HG03442 (cell line): Measurements from ENCODE around the gene DLGAP4.
"Not testable (repeated sequence)": the region's sequence is repeated elsewhere in the genome, so short reads cannot be mapped to it uniquely, and the experiment has no call there.

ENCODE experiments used
- ATAC-seq: cut with Tn5 transposase; IDR thresholded peaks from one replicate; pipeline ENCODE4 v1.9.1; 2021; ENCODE audit warnings: mild to moderate bottlenecking, moderate library complexity; ENCODE audit not compliant: unreplicated experiment

Gene DLGAP4

GRCh38 chr20:36466089-36466488, 159.9 kb downstream of the DLGAP4 start:
- no peak for ATAC-seq

DNA sequence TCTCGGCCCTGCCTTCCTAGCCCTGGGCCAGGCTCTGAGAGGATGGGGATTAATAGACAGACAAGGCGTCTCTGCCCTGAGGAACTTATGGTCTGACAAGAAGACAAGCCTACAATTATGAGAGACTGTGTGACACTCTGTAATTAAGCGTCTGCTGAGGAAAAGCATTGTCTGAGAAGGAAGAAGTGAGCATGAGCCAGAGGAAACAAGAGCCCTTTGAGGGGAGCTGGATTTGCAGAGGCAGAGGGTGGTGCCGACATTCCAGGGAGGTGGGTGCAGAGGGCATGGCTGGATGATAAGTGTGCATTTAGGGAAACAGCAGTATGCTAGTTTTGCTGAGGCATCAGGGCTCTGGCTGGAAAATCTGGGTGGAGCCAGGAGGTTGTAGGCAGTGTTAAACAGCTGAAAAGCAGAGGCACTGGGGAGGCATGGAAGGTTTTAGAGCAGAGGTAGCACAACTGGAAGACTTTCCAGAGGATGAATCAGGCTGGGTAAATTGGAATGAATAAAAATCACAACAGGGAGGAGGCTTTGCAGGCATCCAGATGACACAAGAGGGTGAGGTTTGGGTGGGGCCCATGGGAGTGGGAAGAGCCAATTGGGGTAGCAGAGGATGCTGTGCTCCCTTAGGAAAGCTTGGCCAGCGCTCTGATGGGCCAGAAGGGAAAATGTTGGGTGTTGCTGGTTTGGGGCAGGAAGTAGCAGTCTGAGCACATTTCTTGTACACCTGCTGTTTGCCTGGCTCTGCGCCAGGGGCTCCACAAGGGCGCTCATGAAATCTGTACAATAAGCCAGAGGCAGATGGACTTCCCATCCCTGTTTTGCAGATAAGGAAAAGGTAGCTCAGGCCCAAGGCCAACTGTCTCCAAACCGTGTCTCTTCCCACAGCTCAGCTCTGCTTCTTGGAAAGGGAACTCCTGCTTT, 161.2 kb downstream of the DLGAP4 start:
- ATAC-seq: no peak

DNA sequence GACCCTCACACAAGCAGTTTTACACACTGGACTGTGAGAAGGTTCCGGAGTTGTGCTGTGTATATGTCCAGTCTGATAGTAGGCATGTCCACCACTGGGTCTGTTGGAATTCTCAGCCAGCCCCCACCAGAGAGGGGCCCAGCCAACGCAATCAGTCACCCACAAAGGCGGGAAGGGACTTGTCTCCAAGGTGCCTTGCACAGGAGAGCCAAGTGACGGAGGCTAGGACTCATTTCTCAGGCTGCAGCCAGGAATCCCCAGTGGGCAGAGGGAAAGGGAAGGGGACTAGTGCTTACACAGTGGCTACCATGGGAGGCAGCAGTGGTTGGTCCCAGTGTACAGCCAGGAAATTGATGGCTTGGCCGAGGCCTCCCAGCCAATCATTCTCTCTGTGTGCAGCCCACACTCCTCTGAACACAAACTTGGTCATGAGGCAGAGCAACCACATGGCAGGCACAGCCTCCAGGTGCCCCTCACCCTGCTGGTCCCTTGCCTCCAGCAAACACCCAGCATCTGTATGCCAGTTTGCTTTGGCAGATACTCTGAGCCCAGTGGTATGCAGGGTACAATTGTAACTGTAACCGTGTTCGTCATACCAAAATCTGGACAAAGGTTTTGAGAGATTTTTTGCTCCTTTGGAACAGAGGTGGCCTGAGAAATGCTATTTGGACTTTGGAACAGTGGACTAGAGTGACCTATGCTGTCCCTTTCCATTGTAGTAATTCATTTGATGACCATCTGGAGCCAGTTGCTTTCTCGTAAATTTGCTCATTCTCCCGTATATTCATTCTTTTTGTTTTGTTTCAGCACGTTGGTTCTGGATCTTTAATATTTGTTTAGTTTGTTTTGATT, 162.2 kb downstream of the DLGAP4 start:
- no peak for ATAC-seq

GRCh38 chr20:36469973-36470372, 163.8 kb downstream of the DLGAP4 start:
- ATAC-seq: no peak

GRCh38 chr20:36471885-36472636, 165.9 kb downstream of the DLGAP4 start:
- ATAC-seq: no peak

DNA sequence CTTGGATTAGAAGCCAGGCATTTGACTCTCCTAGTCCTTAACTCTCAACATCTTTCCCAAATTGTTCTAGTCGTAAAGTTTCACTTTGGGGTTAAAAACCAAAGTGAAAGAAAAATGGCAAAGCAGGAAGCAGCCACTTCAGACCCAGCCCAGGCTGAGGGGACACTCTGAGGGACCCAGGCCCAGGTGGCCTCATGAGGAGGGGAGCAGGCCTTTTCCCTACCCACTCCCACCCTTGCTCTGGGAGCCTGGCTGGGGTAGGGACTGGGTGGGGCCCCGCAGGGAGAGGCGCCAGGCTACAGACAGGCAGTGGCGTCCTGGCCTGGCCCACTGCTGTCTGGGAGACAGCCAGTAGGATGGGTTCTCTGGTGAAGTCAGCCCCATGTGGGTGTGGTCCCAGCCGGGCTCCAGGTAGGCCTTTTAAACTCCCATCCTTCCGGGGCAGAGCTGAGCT, 166.5 kb downstream of the DLGAP4 start:
- no peak for ATAC-seq

- no peak for ATAC-seq
Observed at GRCh38 chr20:36473164-36473563, 167.0 kb downstream of the DLGAP4 start.

DNA sequence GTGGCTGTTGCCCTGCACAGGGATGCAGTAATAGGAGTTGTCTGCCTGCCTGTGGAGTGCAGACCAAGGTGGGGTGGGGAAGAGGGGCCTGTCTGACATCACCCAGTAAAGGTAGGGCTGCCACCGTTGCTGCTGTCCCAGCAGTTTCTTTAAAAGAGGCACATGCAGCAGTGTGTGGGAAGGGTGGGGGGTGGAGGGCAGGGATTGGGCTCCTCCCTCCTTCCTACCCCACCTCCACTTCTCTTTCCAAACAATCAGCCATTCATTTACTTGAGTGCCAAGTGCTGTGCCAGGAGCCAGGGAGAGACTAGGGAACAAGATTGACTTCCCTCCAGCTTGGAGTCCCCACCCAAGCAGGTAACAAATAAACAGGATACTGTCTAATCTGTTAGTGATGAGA, 168.4 kb downstream of the DLGAP4 start:
- ATAC-seq: no peak

DNA sequence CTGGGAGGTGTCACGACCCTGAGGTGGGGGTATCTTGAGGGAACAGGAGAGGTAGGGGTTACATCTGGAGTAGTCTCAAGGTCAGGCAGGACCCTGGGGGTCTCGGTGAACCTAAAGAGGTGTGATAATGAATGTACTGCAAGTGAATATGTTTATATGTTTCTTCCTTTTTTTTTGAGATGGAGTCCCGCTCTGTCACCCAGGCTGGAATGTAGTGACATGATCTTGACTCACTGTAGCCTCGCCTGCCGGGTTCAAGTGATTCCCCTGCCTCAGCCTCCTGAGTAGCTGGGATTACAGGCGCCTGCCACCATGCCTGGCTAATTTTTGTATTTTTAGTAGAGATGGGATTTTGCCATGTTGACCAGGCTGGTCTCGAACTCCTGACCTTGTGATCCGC, 168.9 kb downstream of the DLGAP4 start:
- not testable (repeated sequence) for ATAC-seq

DNA sequence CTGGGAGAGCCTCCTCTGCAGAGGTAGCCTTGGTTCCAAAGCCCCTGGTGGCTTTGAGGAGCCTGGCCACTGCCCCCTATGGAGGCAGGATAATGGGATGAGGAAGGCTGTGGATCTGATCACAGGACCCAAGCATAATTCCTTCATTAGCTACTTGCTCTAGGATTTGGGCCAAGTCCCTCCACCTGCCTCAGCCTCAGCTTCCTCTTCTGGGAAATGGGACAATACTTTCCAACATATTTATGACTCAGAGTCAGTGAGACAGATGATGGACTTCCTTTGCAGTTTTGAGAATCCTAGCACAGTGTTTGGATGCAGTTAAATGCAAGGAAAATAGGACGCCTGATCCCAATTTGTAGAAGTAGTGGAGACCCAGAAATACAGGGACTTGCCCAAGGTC, 171.3 kb downstream of the DLGAP4 start:
- no peak for ATAC-seq

DNA sequence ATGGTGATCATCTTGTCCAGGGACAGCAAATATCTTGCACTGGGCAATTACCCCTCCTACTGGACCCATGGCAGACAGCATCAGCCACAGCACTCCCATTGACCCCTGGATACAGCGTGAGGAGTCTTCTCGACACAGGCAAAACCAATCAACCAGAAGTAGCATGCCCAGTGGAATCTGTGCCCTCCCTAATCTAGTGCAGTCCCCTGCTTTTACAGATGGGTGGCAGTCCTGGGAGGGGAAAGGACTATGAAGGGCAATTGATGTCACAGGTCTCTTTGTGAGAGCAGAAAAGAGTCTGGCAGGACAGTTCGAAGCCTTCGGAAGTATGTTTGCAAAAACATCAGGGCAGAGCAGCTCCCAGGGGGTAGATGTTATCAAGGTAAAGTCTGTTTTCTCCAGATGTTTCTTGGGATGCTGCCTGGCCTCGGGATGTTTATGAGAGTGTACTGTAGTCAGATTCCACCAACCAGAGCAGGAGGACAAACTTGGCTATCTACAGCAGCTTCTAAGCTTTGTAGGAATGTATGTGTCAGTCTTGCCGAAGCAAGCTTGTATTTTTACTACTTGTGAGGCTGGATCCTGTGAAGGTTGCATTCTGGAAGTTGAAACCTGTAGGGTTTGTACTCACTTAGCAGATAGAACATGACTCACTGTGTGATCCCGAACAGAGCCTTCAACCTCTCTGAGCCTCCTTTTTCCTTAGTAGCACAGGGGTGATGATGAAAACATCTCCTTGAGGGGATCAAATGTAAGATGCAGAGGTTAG, 172.2 kb downstream of the DLGAP4 start:
- no peak for ATAC-seq

GRCh38 chr20:36479938-36480337, 173.8 kb downstream of the DLGAP4 start:
- ATAC-seq: no peak

DNA sequence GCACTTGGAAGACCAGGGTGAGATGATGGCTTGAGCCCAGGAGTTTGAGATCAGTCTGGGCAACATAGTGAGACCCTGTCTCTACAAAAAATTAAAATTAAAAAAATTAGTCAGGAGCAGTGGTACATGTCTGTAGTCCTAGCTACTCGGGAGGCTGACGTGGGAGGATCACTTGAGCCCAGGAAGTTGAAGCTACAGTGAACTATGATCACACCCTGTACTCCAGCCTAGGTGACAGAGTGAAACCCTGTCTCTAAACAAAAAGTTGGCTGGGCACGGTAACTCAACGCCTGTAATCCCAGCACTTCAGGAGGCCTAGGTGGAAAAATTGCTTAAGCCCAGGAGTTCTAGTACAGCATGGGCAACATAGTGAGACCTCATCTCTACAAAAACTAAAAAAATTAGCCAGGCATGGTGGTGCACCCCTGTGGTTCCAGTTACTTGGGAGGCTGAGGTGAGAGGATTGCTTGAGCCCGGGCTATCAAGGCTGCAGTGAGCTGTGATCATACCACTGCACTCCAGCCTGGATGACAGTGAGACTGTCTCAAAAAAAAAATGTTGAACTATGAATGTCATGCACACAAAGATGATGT, 174.4 kb downstream of the DLGAP4 start:
- no peak for ATAC-seq

DNA sequence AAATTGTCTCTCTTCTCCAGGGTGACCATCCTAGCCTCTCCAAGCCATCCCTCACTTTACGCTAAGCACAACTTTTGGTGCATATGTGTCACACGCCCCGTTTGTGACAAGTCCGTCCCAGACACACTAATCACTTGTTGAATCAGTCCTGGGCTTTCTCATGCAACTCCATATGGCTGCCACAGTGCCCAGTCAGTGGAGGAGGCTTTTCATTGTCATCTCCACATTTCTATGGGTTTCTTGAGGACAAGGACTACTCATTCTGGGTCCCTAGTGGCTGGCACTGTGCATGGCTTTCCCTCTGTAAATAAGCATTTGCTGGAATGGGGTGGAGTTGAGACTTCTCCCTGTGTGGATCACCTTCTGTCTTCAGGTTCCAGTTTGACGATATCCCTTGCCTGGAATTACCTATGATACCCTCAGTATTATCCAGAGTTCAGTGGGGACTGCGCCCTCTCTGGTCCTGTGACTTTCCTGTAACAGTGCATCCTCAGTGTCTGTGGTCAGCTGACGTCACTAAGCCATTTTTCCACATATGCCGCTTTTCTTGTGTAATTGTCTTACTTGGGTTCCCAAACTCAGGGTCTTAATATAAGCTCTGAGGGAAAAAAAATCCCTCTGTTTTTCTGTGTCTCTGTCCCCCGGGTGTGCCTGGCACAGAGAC, 175.4 kb downstream of the DLGAP4 start:
- no peak for ATAC-seq

GRCh38 chr20:36482044-36482473, 175.9 kb downstream of the DLGAP4 start:
- ATAC-seq: no peak

- ATAC-seq: no peak
Observed at GRCh38 chr20:36483209-36483918, 177.2 kb downstream of the DLGAP4 start.

DNA sequence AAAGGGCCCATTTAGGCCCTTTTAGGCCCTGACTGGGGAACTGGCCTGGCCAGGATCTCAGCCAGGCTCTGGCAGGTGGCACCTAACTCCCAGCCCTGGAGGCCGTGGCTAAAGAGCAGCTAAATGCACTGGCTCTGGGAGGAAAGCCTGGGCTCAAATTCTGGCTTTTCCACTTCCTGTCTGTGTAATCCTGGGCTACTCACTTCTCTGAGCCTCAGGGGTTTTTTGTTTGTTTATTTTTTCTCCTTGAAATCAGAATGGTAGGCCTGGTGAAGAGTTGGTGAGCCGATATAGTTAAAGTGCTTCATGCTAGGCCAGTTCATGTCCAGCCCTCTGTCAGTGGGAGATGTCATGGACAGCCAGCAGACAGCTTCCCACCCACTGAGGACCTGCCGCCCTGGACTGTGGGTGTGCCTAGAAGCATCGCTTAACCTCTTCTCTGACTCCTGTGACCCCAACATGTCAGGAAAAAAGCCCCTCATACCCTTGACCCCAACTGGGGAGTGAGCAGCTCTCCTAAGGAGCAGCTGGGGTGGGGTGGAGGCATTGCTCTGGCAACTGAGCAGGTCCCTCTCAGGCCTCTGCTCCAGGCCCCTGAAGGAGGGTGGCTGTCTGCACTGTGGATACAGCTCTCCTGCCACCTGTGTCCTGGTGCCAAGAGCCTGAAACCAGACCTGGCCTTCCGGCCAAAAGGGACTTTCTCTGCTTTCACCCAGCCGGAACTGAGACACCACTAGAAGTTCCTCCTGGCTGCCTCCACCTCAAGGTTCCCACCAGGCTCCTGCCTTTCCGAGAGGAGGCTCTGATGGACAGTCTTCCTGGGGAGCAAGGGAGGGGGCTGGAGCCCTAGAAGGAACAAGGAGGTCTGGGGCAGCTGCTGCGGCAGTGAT, 178.0 kb downstream of the DLGAP4 start:
- ATAC-seq: no peak

DNA sequence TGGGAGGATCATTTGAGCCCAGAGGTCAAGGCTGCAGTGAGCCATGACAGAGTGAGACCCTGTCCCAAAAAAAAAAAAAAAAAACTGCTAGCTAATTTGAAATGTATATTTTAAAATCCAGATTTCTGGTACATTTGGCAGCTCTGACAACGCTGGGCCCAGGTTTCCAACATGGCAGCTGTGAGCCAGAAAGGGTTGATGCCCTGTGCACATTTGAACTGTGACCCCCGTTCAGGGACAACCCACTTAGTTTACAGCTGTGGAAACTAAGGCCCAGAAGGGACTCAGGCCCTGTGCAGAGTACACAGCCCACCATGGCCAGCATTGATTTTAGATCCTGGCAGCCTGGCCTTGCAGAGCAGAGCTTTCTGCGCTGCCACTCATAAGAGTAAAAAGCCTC, 179.1 kb downstream of the DLGAP4 start:
- ATAC-seq: no peak
